Panc1 (cell line): ENCODE measurements around the gene WWOX. TPM values are rescaled to one million over a fixed set of nuclear protein-coding genes. Genes with fewer than 3 reads are reported as not detected.

ENCODE experiments used
- ATAC-seq: fragments of 200-7000 bp; cut with Tn5 transposase; 2 replicates; pipeline ENCODE4 v1.9.1; 2020; ENCODE audit warnings: mild to moderate bottlenecking, moderate library complexity
- BruUV-seq: library from RNA; stranded (reverse); fragments of 400-500 nt; replicated peaks from 2 replicates; lab custom pipeline; 2021; lab: Mats Ljungman, UMichigan
- CTCF ChIA-PET: fragments of 300-600 bp; sonication (Branson Sonifier 250); formaldehyde crosslinking; loops from one replicate; lab custom pipeline; 2022; ENCODE audit warnings: antibody characterized with exemption; lab: Charles Lee
- POLR2A ChIA-PET: fragments of 300-600 bp; sonication (Branson Sonifier 250); formaldehyde crosslinking; loops from one replicate; lab custom pipeline; 2022; ENCODE audit warnings: antibody characterized with exemption; lab: Charles Lee
- DNase-seq: peaks from one replicate; pipeline ENCODE4 v3.0.0-alpha.2; 2010; ENCODE audit warnings: low read depth, low spot score
- H3K27ac ChIP-seq: 2 replicates; pipeline ENCODE4 v1.5.1; 2011; ENCODE audit warnings: mild to moderate bottlenecking, low read length, inconsistent platforms
- H3K27me3 ChIP-seq: fragments of 200-500 bp; sonication (Bioruptor generic); 2 replicates; pipeline ENCODE4 v1.6.0; 2014; ENCODE audit warnings: low read length, inconsistent platforms; ENCODE audit not compliant: control insufficient read depth, insufficient read depth
- H3K36me3 ChIP-seq: fragments of 200-500 bp; sonication (Bioruptor generic); 2 replicates; pipeline ENCODE4 v1.5.1; 2014; ENCODE audit warnings: inconsistent platforms, mild to moderate bottlenecking, low read length, moderate library complexity; ENCODE audit not compliant: control insufficient read depth, insufficient read depth
- H3K4me1 ChIP-seq: 2 replicates; pipeline ENCODE4 v1.5.1; 2011; ENCODE audit warnings: inconsistent platforms, mild to moderate bottlenecking, low read length, moderate library complexity; ENCODE audit not compliant: control insufficient read depth, insufficient read depth
- H3K4me3 ChIP-seq, 2 experiments: 2 replicates each; pipeline ENCODE4 v1.5.1; 2011 to 2012; ENCODE audit warnings: low read depth in 2 of 2, low read length in 2 of 2, mild to moderate bottlenecking in 2 of 2, inconsistent platforms in 1 of 2, moderate library complexity in 1 of 2
- H3K9me3 ChIP-seq: fragments of 200-500 bp; sonication (Bioruptor generic); 2 replicates; pipeline ENCODE4 v1.5.1; 2014; ENCODE audit warnings: low read depth, mild to moderate bottlenecking, inconsistent platforms, low read length, moderate library complexity; ENCODE audit not compliant: control insufficient read depth, insufficient read depth
- POLR2AphosphoS5 ChIP-seq: IDR thresholded peaks from 2 replicates; pipeline ENCODE4 v1.6.1; 2012; ENCODE audit warnings: mild to moderate bottlenecking, low read depth, low read length, moderate library complexity
- SIN3A ChIP-seq: IDR thresholded peaks from 2 replicates; pipeline ENCODE4 v1.6.1; 2012; ENCODE audit warnings: low read depth, mild to moderate bottlenecking, low read length, moderate library complexity, borderline replicate concordance; ENCODE audit not compliant: insufficient read depth
- TCF7L2 ChIP-seq: IDR thresholded peaks from 2 replicates; pipeline ENCODE4 v1.6.1; 2011; ENCODE audit warnings: mild to moderate bottlenecking, low read depth, low read length, inconsistent platforms
- in situ Hi-C: cut with HindIII; loops from 2 replicates; pipeline ENCODE4 v1.10.0; 2016; ENCODE audit warnings: low sequenced_read_pairs, low pct_unique_long_range_greater_than_20kb
- intact Hi-C: fragments of 100-400 bp; cut with micrococcal nuclease; formaldehyde crosslinking; loops from one replicate; pipeline ENCODE4 v1.10.0; 2022; ENCODE audit not compliant: unreplicated experiment
- total RNA-seq: library from RNA; stranded (reverse); gene quantifications from one replicate; pipeline ENCODE4 v1.2.1, GENCODE V29; 2021; ENCODE audit not compliant: unreplicated experiment
- TF ChIP-seq, protein P1 (sequence below), 2 experiments: IDR thresholded peaks; 2 replicates each; pipeline ENCODE4 v1.6.1; 2011 to 2012; ENCODE audit warnings: low read depth in 2 of 2, control low read depth in 1 of 2, low read length in 1 of 2, mild to moderate bottlenecking in 1 of 2, moderate library complexity in 1 of 2; ENCODE audit not compliant: insufficient read depth in 1 of 2
- TF ChIP-seq, protein P2 (sequence below): fragments of 450-650 bp; IDR thresholded peaks from 2 replicates; pipeline ENCODE4 v1.5.1; 2017; ENCODE audit warnings: mild to moderate bottlenecking

Gene WWOX
- total RNA-seq, 1 experiment from 2014 or later, result 12.5 TPM

DNA sequence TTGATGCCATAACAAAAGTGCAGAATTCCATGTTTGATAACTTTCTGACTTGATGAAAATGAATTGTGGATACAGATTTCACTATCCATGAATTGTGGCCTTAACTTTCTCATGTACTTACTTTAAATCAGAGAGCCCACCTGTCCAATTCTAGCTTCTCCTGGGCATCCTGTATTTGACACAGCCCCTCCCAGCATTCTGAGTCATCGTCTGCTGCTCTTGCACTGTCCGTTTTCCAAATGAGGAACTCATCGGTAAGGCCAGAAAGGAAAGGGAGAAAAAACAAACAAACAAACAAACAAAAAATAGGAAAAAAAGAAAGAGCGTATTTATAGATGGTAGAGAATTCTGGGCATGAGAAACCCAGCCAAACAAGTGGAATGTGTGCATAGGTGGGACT lies 361.6 kb downstream of the WWOX start:
- no peak overlapping the region for H3K27ac ChIP-seq
- TF ChIP-seq, protein P1, sequence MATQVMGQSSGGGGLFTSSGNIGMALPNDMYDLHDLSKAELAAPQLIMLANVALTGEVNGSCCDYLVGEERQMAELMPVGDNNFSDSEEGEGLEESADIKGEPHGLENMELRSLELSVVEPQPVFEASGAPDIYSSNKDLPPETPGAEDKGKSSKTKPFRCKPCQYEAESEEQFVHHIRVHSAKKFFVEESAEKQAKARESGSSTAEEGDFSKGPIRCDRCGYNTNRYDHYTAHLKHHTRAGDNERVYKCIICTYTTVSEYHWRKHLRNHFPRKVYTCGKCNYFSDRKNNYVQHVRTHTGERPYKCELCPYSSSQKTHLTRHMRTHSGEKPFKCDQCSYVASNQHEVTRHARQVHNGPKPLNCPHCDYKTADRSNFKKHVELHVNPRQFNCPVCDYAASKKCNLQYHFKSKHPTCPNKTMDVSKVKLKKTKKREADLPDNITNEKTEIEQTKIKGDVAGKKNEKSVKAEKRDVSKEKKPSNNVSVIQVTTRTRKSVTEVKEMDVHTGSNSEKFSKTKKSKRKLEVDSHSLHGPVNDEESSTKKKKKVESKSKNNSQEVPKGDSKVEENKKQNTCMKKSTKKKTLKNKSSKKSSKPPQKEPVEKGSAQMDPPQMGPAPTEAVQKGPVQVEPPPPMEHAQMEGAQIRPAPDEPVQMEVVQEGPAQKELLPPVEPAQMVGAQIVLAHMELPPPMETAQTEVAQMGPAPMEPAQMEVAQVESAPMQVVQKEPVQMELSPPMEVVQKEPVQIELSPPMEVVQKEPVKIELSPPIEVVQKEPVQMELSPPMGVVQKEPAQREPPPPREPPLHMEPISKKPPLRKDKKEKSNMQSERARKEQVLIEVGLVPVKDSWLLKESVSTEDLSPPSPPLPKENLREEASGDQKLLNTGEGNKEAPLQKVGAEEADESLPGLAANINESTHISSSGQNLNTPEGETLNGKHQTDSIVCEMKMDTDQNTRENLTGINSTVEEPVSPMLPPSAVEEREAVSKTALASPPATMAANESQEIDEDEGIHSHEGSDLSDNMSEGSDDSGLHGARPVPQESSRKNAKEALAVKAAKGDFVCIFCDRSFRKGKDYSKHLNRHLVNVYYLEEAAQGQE (IDR thresholded peaks at IDR 0.05; ENCODE audit: insufficient read depth in 1 of 2, low read depth in 2 of 2, low read length in 1 of 2), result no peak
- TF ChIP-seq POLR2AphosphoS5, result no peak
- TF ChIP-seq TCF7L2, result no peak
- no peaks in the 10 kb centered on the region for H3K9me3 ChIP-seq
- BruUV-seq, result no TSS peak
- ChIA-PET CTCF (no interaction called here), POLR2A (no interaction called here)
- no peak for DNase-seq
- H3K27me3 ChIP-seq, result no peaks in the 10 kb centered on the region
- no peak overlapping the region for H3K4me3 ChIP-seq
- no peaks in the 10 kb centered on the region for H3K36me3 ChIP-seq
- in situ Hi-C loops, result no loop called here
- no peaks in the 10 kb centered on the region for H3K4me1 ChIP-seq
- intact Hi-C loops, result no loop called here
- ATAC-seq, result no peak

DNA sequence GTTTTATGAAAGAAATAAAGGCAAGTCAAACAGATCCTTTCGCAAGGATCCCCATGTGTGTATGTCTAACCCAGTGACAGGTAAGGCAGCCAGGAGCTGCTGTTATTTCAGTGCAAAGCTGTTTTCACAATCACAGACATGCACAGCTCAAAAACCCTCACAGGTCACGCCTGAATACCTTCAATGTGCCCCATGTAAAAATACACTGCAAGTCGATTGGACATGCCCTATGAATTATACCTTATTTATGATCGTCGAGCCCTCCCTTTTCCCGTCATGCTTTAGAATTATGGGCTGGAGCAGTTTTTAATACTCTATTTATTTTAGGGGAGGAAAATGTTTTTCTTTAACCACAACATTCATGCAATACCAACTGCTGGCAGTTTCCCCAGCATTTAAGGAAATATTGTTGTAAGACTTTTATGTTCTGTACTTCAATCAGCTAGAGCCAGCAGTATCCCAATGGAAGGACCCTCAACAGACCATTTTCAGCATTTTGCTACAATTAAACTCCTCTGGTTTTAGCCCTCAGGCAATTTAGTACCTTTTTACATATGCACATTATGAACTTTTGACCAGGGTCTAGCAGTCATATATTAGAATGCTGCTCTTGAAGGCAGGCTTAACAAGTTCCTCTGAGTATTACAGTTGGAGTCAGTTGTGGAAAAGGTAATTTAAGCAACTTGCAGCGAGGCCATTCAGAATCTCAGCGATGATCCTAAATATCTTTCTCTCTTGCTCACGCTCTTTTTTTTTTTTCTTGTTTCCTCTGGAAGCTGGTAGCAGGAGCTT lies 362.2 kb downstream of the WWOX start:
- H3K27ac ChIP-seq, result no peak overlapping the region
- CTCF ChIA-PET, result no interaction called here
- POLR2A ChIA-PET, result no interaction called here
- ATAC-seq (no peak), DNase-seq (no peak)
- H3K36me3 ChIP-seq, result no peaks in the 10 kb centered on the region
- intact Hi-C loops (no loop called here), in situ Hi-C loops (no loop called here)
- BruUV-seq, result no TSS peak
- no peak overlapping the region for H3K4me3 ChIP-seq
- H3K27me3 ChIP-seq, result no peaks in the 10 kb centered on the region
- no peaks in the 10 kb centered on the region for H3K9me3 ChIP-seq
- H3K4me1 ChIP-seq, result no peaks in the 10 kb centered on the region
- TF ChIP-seq POLR2AphosphoS5 (no peak), TCF7L2 (no peak), SIN3A (no peak)
- TF ChIP-seq, protein P2, sequence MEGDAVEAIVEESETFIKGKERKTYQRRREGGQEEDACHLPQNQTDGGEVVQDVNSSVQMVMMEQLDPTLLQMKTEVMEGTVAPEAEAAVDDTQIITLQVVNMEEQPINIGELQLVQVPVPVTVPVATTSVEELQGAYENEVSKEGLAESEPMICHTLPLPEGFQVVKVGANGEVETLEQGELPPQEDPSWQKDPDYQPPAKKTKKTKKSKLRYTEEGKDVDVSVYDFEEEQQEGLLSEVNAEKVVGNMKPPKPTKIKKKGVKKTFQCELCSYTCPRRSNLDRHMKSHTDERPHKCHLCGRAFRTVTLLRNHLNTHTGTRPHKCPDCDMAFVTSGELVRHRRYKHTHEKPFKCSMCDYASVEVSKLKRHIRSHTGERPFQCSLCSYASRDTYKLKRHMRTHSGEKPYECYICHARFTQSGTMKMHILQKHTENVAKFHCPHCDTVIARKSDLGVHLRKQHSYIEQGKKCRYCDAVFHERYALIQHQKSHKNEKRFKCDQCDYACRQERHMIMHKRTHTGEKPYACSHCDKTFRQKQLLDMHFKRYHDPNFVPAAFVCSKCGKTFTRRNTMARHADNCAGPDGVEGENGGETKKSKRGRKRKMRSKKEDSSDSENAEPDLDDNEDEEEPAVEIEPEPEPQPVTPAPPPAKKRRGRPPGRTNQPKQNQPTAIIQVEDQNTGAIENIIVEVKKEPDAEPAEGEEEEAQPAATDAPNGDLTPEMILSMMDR, result no peak
- TF ChIP-seq, protein P1 (IDR thresholded peaks at IDR 0.05; ENCODE audit: insufficient read depth in 1 of 2, low read depth in 2 of 2, low read length in 1 of 2), result no peak
